Hepatocyte (in vitro differentiated cells): Measurements from ENCODE around the gene AAGAB. TPM values are rescaled to one million over a fixed set of nuclear protein-coding genes. Genes with fewer than 3 reads are reported as not detected.

Experiments used
- DNase-seq: peaks from one replicate; pipeline ENCODE4 v3.0.0-alpha.2; 2016; ENCODE audit warnings: low spot score
- H2AFZ ChIP-seq: fragments of 200-600 bp; sonication (generic); 2 replicates; pipeline ENCODE4 v1.6.0; 2016; ENCODE audit warnings: antibody characterized with exemption, mild to moderate bottlenecking
- H3K27ac ChIP-seq: fragments of 200-600 bp; sonication (generic); 2 replicates; pipeline ENCODE4 v1.5.1; 2016; ENCODE audit warnings: mild to moderate bottlenecking
- H3K27me3 ChIP-seq: fragments of 200-600 bp; sonication (generic); 2 replicates; pipeline ENCODE4 v1.6.1; 2016
- H3K36me3 ChIP-seq: fragments of 200-600 bp; sonication (generic); replicated peaks from 2 replicates; pipeline ENCODE4 v1.5.1; 2016; ENCODE audit warnings: low read depth; ENCODE audit not compliant: insufficient read depth
- H3K4me1 ChIP-seq: fragments of 200-600 bp; sonication (generic); 2 replicates; pipeline ENCODE4 v1.5.1; 2016; ENCODE audit warnings: mild to moderate bottlenecking, moderate library complexity; ENCODE audit not compliant: insufficient read depth
- H3K4me2 ChIP-seq: fragments of 200-600 bp; sonication (generic); 2 replicates; pipeline ENCODE4 v1.6.0; 2016
- H3K4me3 ChIP-seq: fragments of 200-600 bp; sonication (generic); 2 replicates; pipeline ENCODE4 v1.5.1; 2016; ENCODE audit warnings: mild to moderate bottlenecking
- H3K79me2 ChIP-seq: fragments of 200-600 bp; sonication (generic); 2 replicates; pipeline ENCODE4 v1.6.0; 2017; ENCODE audit warnings: mild to moderate bottlenecking
- H3K9me2 ChIP-seq: fragments of 200-600 bp; sonication (generic); replicated peaks from 2 replicates; pipeline ENCODE4 v1.6.0; 2017; ENCODE audit warnings: mild to moderate bottlenecking; ENCODE audit not compliant: insufficient read depth
- H3K9me3 ChIP-seq: fragments of 200-600 bp; sonication (generic); 2 replicates; pipeline ENCODE4 v1.5.1; 2016; ENCODE audit warnings: low read depth, mild to moderate bottlenecking
- H4K20me1 ChIP-seq: fragments of 200-600 bp; sonication (generic); 2 replicates; pipeline ENCODE4 v1.6.0; 2016; ENCODE audit warnings: mild to moderate bottlenecking; ENCODE audit not compliant: insufficient read depth, poor library complexity, severe bottlenecking
- EZH2 ChIP-seq: fragments of 200-600 bp; sonication (generic); IDR thresholded peaks from 2 replicates; pipeline ENCODE4 v1.6.1; 2016; ENCODE audit warnings: antibody characterized with exemption, mild to moderate bottlenecking, borderline replicate concordance
- EZH2phosphoT487 ChIP-seq: fragments of 200-600 bp; sonication (generic); IDR thresholded peaks from one replicate; pipeline ENCODE4 v1.6.1; 2018; ENCODE audit warnings: antibody characterized with exemption, mild to moderate bottlenecking, low read depth, moderate library complexity; ENCODE audit not compliant: unreplicated experiment, severe bottlenecking
- WGBS: methylation state at CpG from one replicate; pipeline ENCODE4 v1.1.6; 2016; ENCODE audit warnings: low lambda C conversion rate; ENCODE audit errors: missing lambda C conversion rate; 5-methylcytosine and 5-hydroxymethylcytosine counted together
- polyA plus RNA-seq: library from polyadenylated mRNA; unstranded; fragments of >200 nt; fragmentation: Nextera tagmentation; extraction: Ambion mirVana; gene quantifications from 2 replicates; pipeline ENCODE4 v1.2.1, GENCODE V29; 2016
- total RNA-seq: library from RNA; depleted of rRNA; stranded (reverse); fragments of >200 nt; gene quantifications from 2 replicates; pipeline ENCODE4 v1.2.3, GENCODE V29; 2014
- TF ChIP-seq, protein P1 (sequence below): fragments of 200-600 bp; sonication (generic); IDR thresholded peaks from 2 replicates; pipeline ENCODE4 v1.5.1; 2016; ENCODE audit warnings: antibody characterized with exemption, mild to moderate bottlenecking; ENCODE audit not compliant: poor library complexity

AAGAB gene
- total and polyA plus RNA-seq, 2 experiments from 2014 or later: 30.8 to 36.2 TPM

DNA sequence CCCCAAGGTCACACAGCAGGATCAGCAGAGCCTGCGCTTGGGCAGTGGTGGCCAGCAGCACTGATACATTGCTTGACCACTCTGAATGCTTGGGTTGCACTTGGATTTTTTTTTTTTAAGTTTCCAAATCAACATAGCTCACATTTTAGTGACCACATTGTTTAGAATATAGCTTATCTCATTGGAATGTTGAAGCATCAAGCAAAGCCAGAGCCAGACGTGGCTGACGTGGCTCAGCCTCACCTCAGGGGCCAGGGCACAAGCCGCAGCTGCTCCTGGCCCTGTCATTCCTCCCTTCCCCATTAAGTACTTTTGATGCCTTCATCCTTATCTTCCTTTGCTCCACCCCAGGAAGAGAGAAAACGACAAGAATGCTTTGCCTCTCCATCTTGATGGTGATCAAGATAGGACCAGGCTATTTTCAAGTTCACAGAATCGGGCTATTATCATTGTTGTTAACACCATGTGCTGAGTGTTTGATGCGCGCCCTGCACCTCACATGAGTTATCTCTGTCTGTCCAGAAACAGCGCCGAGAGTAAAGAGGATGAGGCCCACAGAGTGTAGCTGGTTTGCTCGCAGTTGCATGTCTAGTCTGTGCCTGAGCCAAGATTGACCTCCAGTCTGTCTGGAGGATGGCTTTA lies 75.8 kb downstream of the AAGAB start:
- Histone ChIP-seq H3K4me1 (peaks cover 39% of the 10 kb centered on the region), H2AFZ (no peak overlapping the region), H3K27me3 (no peaks in the 10 kb centered on the region), H3K79me2 (peaks cover 6% of the 10 kb centered on the region), H3K9me3 (no peaks in the 10 kb centered on the region), H3K27ac (peak overlapping the region; percentile 81), H3K4me2 (peak overlapping the region; percentile 27), H3K36me3 (peaks cover 3% of the 10 kb centered on the region), H4K20me1 (no peaks in the 10 kb centered on the region), H3K9me2 (no peaks in the 10 kb centered on the region), H3K4me3 (no peak overlapping the region)
- WGBS: 51% methylated on average over 11 of the region's 11 CpGs
- TF ChIP-seq EZH2: no peak
- TF ChIP-seq, protein P1, sequence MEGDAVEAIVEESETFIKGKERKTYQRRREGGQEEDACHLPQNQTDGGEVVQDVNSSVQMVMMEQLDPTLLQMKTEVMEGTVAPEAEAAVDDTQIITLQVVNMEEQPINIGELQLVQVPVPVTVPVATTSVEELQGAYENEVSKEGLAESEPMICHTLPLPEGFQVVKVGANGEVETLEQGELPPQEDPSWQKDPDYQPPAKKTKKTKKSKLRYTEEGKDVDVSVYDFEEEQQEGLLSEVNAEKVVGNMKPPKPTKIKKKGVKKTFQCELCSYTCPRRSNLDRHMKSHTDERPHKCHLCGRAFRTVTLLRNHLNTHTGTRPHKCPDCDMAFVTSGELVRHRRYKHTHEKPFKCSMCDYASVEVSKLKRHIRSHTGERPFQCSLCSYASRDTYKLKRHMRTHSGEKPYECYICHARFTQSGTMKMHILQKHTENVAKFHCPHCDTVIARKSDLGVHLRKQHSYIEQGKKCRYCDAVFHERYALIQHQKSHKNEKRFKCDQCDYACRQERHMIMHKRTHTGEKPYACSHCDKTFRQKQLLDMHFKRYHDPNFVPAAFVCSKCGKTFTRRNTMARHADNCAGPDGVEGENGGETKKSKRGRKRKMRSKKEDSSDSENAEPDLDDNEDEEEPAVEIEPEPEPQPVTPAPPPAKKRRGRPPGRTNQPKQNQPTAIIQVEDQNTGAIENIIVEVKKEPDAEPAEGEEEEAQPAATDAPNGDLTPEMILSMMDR: no peak
- TF ChIP-seq EZH2phosphoT487: no peak
- peak; percentile 68 for DNase-seq

DNA sequence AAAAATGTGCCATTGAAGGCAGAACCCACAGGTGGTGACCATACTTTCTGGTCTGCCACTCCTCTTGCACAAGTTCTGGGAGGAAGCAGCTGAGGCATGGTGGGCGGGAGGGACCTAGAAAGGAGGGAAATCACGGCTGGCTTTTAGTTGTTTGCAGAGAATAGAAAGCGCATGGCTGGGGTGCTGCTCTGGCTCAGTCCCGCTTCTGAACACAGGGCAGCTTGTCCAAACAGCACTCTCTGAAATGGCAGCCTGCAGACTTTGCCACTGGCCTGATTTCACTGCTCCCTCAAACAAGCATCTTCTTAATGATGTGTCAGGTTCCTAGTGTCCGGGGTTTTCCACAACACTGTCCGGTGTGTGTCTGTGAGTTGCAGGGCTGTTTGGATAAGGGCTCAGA lies 76.7 kb downstream of the AAGAB start:
- Histone ChIP-seq H3K27ac (peak overlapping the region; percentile 81), H3K9me2 (no peaks in the 10 kb centered on the region), H3K4me1 (peaks cover 38% of the 10 kb centered on the region), H4K20me1 (no peaks in the 10 kb centered on the region), H3K4me3 (no peak overlapping the region), H3K36me3 (peaks cover 3% of the 10 kb centered on the region), H3K9me3 (no peaks in the 10 kb centered on the region), H3K27me3 (no peaks in the 10 kb centered on the region), H2AFZ (no peak overlapping the region), H3K79me2 (peaks cover 6% of the 10 kb centered on the region), H3K4me2 (peak overlapping the region; percentile 27)
- no peak for DNase-seq
- 73% methylated on average over 6 of the region's 6 CpGs for WGBS
- no peak for TF ChIP-seq EZH2phosphoT487
- TF ChIP-seq, protein P1: no peak
- no peak for TF ChIP-seq EZH2

DNA sequence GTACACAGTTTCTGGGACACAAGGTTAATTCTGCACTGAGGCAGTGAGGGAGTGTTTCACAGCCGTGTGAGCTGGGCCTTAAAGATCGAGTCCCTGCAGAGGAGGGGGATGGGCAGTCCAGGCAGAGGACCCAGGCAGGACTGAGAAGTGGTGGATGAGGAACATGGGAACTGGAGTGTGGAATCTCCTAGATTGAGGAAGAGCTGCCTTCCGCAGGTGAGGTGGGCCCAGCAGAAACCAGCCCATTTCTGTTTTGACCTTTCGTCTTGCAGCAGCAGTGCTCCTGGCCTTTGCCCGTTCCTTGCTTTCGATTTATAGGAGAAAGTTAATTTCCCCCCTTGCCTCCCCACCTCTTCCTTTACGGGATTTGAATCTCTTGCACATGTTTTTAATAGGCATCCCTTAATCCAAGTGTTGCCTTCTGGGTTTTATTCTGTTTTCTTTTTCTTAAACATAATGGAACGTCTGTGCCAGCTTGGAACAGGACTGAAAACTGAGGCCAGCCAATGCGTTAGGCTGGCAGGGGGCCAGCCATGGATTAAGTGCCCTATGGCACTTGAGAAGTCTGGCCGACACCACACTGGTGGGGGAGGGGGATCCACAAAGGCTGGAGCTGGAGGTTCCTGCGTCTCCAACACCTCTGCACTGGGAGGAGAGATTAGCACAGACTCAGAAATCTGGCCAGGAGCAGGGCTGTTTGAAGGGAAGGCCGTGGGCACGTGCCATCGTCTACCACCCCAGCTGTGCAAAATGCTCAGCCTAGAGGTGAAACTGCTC lies 78.1 kb downstream of the AAGAB start:
- peaks cover 3% of the 10 kb centered on the region for H3K36me3 ChIP-seq
- peak overlapping the region; percentile 26 for H3K4me2 ChIP-seq
- DNase-seq: peak; percentile 63
- peaks cover 5% of the 10 kb centered on the region for H3K79me2 ChIP-seq
- TF ChIP-seq, protein P1: no peak
- no peak for TF ChIP-seq EZH2
- no peak for TF ChIP-seq EZH2phosphoT487
- H3K4me1 ChIP-seq: peaks cover 38% of the 10 kb centered on the region
- H4K20me1 ChIP-seq: no peaks in the 10 kb centered on the region
- no peaks in the 10 kb centered on the region for H3K27me3 ChIP-seq
- no peaks in the 10 kb centered on the region for H3K9me2 ChIP-seq
- H3K9me3 ChIP-seq: no peaks in the 10 kb centered on the region
- WGBS: 51% methylated on average over 14 of the region's 14 CpGs
- H3K4me3 ChIP-seq: no peak overlapping the region
- H2AFZ ChIP-seq: no peak overlapping the region
- H3K27ac ChIP-seq: peak overlapping the region; percentile 80
